ENCODE data around the gene TMIGD2.
"Not testable (repeated sequence)": the region's sequence is repeated elsewhere in the genome, so short reads cannot be mapped to it uniquely, and the experiment has no call there.

Gene TMIGD2

DNA sequence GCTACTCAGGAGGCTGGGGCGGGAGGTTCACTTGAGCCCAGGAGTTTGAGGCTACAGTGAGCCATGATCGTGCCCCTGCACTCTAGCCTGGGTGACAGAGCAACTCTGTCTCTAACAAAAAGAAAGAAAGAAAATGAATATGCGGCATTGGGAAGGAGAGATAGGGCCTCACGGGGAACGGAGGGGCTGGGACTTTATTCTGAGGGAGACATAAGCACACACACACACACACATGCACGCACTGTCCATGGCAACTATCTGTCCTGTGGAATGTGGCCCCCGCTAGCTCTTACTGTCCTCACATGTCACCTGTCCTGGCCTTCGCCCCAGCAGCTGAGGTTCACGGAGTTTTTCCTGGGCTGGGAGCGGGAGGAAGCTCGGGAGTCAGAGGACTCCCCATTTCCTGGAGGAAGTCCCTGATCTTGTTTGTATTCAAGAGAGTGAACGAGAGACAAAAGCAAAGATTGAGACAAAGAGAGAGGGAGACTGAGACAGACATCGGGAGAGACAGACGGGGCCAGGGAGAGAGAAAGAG, 35.8 kb upstream of the TMIGD2 start:
- no peaks in the 10 kb centered on the region for H3K27me3 Mint-ChIP-seq
- ATAC-seq (replicated peaks; ENCODE audit: extremely low read depth, poor library complexity, severe bottlenecking): no peak
- H3K4me3 Mint-ChIP-seq: peak overlapping the region; percentile 51
- no peaks in the 10 kb centered on the region for H3K9me3 Mint-ChIP-seq
- peaks cover 6% of the 10 kb centered on the region for H3K36me3 Mint-ChIP-seq (ENCODE audit: insufficient read depth)
- DNase-seq (ENCODE audit: low spot score in 2 of 2): no peak
- peaks cover 19% of the 10 kb centered on the region for H3K4me1 Mint-ChIP-seq
- peak overlapping the region; percentile 36 for H3K27ac Mint-ChIP-seq (ENCODE audit: low read depth)

- Mint-ChIP-seq H3K4me1 (peaks cover 7% of the 10 kb centered on the region), H3K9me3 (no peaks in the 10 kb centered on the region), H3K27me3 (no peaks in the 10 kb centered on the region), H3K36me3 (ENCODE audit: insufficient read depth) (no peaks in the 10 kb centered on the region), H3K4me3 (no peak overlapping the region), H3K27ac (ENCODE audit: low read depth) (no peak overlapping the region)
- DNase-seq (ENCODE audit: low spot score in 2 of 2): no peak
- ATAC-seq (replicated peaks; ENCODE audit: extremely low read depth, poor library complexity, severe bottlenecking): no peak
Measured at GRCh38 chr19:4334929-4335570, 32.9 kb upstream of the TMIGD2 start.

DNA sequence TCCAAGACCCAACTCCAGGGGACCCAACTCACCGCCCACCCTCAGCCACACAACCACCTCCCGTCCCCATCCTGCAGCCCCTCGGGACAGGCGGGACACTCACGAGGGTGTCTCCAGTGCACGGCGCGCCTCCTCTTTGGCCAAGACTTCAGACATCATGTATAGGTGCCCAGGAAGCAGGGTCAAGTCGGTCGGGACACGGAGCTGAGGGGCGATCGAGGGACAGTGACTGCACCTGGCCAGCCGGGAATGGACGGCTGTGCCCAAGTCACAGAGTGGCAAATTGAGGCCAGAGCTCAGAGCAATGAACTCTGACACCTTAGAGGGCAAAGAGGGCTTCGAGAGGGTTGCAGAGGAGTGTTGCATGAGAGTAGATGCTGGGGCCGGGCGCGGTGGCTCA, 27.7 kb upstream of the TMIGD2 start:
- no peaks in the 10 kb centered on the region for H3K27me3 Mint-ChIP-seq
- ATAC-seq (replicated peaks; ENCODE audit: extremely low read depth, poor library complexity, severe bottlenecking): no peak
- no peak for DNase-seq (ENCODE audit: low spot score in 2 of 2)
- peak overlapping the region; percentile 78 for H3K4me3 Mint-ChIP-seq
- no peaks in the 10 kb centered on the region for H3K9me3 Mint-ChIP-seq
- peaks cover 20% of the 10 kb centered on the region for H3K36me3 Mint-ChIP-seq (ENCODE audit: insufficient read depth)
- H3K4me1 Mint-ChIP-seq: peaks cover 27% of the 10 kb centered on the region
- H3K27ac Mint-ChIP-seq (ENCODE audit: low read depth): no peak overlapping the region

DNA sequence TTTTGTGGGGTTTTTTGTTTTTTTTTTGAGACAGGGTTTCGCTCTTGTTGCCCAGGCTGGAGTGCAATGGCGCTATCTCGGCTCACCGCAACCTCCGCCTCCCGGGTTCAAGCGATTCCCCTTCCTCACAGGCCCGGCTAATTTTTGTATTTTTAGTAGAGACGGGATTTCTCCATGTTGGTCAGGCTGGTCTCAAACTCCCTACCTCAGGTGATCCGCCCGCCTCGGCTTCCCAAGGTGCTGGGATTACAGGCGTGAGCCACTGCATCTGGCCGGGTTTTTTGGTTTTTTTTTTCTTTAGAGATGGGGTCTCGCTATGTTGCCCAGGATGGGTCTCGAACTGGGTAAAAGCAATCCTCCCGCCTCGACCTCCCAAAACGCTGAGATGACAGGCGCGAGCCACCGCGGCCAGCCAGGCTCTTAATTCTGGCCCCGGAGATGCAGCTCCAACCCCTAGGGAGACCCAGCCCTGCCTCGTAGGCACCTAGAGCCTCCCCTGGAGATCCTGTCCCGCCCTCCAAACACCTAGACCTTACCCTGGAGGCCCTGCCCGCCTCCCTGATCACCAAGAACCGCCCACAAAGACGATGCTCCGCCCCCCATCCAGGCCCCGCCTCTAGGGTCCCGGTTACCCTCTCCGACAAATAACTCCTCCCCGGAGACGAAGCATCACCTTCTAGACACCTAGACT, 26.9 kb upstream of the TMIGD2 start:
- H3K36me3 Mint-ChIP-seq (ENCODE audit: insufficient read depth): peaks cover 20% of the 10 kb centered on the region
- ATAC-seq (replicated peaks; ENCODE audit: extremely low read depth, poor library complexity, severe bottlenecking); DNase-seq (ENCODE audit: low spot score in 2 of 2); H3K27me3 Mint-ChIP-seq; H3K9me3 Mint-ChIP-seq: not testable (repeated sequence)
- H3K4me1 Mint-ChIP-seq: peaks cover 27% of the 10 kb centered on the region
- peak overlapping the region; percentile 78 for H3K4me3 Mint-ChIP-seq
- H3K27ac Mint-ChIP-seq (ENCODE audit: low read depth): peak overlapping the region; percentile 75

DNA sequence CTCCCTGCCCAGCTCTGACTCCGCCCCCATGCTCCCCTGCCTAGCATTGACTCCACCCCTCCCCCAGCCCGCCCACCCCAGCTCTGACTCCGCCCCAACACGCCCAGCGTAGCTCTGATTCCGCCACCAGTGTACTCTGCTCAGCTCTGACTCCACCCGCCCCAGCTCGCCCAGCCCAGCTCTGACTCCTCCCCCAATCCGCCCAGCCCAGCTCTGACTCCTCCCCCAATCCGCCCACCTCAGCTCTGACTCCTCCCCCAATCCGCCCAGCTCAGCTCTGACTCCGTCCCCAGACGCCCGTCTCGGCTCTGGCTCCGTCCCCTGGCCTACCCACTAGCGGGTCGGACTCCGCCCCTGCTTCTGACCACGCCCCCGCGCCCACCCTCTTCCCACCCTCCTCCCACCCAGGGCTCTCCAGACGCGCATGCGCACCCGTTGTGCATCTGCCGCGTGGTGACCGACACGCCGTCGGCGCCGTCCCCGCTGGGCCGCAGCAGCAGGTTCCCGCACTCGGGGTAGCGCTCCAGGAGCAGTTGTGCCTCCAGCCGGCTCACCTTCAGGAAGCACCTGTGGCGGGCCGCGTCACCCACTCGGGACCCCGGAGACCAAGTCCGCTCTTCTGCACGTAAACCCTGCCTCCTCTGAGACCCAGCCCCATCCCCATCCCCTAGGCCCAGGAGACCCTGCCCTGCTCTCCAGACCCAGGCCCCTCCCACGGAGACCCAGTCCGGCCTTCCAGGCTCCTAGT, 26.2 kb upstream of the TMIGD2 start:
- Mint-ChIP-seq H3K4me1 (peaks cover 27% of the 10 kb centered on the region), H3K9me3 (no peaks in the 10 kb centered on the region), H3K27me3 (no peaks in the 10 kb centered on the region), H3K27ac (ENCODE audit: low read depth) (peak overlapping the region; percentile 75), H3K36me3 (ENCODE audit: insufficient read depth) (peaks cover 20% of the 10 kb centered on the region), H3K4me3 (peak overlapping the region; percentile 78)
- peak; percentile 80 to 88 for DNase-seq (ENCODE audit: low spot score in 2 of 2)
- peak; percentile 94 for ATAC-seq (replicated peaks; ENCODE audit: extremely low read depth, poor library complexity, severe bottlenecking)

GRCh38 chr19:4327877-4328242, 25.7 kb upstream of the TMIGD2 start:
- Mint-ChIP-seq H3K9me3 (no peaks in the 10 kb centered on the region), H3K27ac (ENCODE audit: low read depth) (peak overlapping the region; percentile 75), H3K4me3 (peak overlapping the region; percentile 78), H3K4me1 (peaks cover 27% of the 10 kb centered on the region), H3K27me3 (no peaks in the 10 kb centered on the region), H3K36me3 (ENCODE audit: insufficient read depth) (peaks cover 20% of the 10 kb centered on the region)
- DNase-seq (ENCODE audit: low spot score in 2 of 2): no peak
- ATAC-seq (replicated peaks; ENCODE audit: extremely low read depth, poor library complexity, severe bottlenecking): no peak

- Mint-ChIP-seq H3K9me3 (no peaks in the 10 kb centered on the region), H3K4me1 (peaks cover 27% of the 10 kb centered on the region), H3K36me3 (ENCODE audit: insufficient read depth) (peaks cover 20% of the 10 kb centered on the region), H3K27me3 (no peaks in the 10 kb centered on the region), H3K4me3 (peak overlapping the region; percentile 78), H3K27ac (ENCODE audit: low read depth) (peak overlapping the region; percentile 75)
- no peak for ATAC-seq (replicated peaks; ENCODE audit: extremely low read depth, poor library complexity, severe bottlenecking)
- DNase-seq (ENCODE audit: low spot score in 2 of 2): peak in 1 of 2 donors; percentile 26
Measured at GRCh38 chr19:4327252-4327876, 25.2 kb upstream of the TMIGD2 start.

- DNase-seq (ENCODE audit: low spot score in 2 of 2): no peak
- Mint-ChIP-seq H3K4me3 (peak overlapping the region; percentile 78), H3K9me3 (no peaks in the 10 kb centered on the region), H3K4me1 (peaks cover 27% of the 10 kb centered on the region), H3K27me3 (no peaks in the 10 kb centered on the region), H3K36me3 (ENCODE audit: insufficient read depth) (peaks cover 20% of the 10 kb centered on the region), H3K27ac (ENCODE audit: low read depth) (no peak overlapping the region)
- ATAC-seq (replicated peaks; ENCODE audit: extremely low read depth, poor library complexity, severe bottlenecking): no peak
Measured at GRCh38 chr19:4326837-4327251, 24.7 kb upstream of the TMIGD2 start.

DNA sequence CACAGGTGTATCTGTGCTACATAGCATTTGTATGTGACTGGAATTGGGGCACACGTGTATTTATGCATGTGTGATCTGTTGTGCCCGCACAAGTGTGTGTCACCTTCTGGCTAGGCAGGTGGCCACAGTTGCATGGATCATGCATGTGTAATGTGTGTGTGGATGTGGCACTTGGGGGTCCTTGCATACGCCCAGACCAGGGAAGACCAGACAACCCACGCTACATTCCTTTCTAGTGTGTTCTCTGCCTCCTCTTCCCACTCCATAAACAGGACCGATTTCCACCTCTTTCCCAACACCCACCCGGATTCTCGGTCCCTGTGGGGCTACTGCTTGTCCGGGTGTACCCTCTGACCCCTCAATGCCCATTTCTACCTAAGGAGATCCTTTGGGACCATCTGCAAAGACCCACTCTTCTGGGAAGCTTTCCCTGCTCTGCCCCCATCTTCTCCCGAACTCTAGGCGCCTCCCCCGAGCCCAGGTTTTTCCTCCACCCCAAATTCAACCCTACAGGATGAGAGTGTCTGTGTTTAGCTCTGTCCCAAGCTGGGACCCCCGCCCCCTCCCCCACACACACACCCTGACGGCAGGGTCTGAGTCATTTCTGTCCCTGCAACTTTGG, 24.1 kb upstream of the TMIGD2 start:
- H3K27me3 Mint-ChIP-seq: no peaks in the 10 kb centered on the region
- ATAC-seq (replicated peaks; ENCODE audit: extremely low read depth, poor library complexity, severe bottlenecking): no peak
- peaks cover 27% of the 10 kb centered on the region for H3K4me1 Mint-ChIP-seq
- H3K36me3 Mint-ChIP-seq (ENCODE audit: insufficient read depth): peaks cover 20% of the 10 kb centered on the region
- H3K27ac Mint-ChIP-seq (ENCODE audit: low read depth): no peak overlapping the region
- no peaks in the 10 kb centered on the region for H3K9me3 Mint-ChIP-seq
- peak overlapping the region; percentile 78 for H3K4me3 Mint-ChIP-seq
- DNase-seq (ENCODE audit: low spot score in 2 of 2): no peak

GRCh38 chr19:4324228-4324627, 22.0 kb upstream of the TMIGD2 start:
- no peak for ATAC-seq (replicated peaks; ENCODE audit: extremely low read depth, poor library complexity, severe bottlenecking)
- H3K27ac Mint-ChIP-seq (ENCODE audit: low read depth): no peak overlapping the region
- no peak overlapping the region for H3K4me3 Mint-ChIP-seq

GRCh38 chr19:4323692-4324091, 21.5 kb upstream of the TMIGD2 start:
- ATAC-seq (replicated peaks; ENCODE audit: extremely low read depth, poor library complexity, severe bottlenecking) (no peak), DNase-seq (ENCODE audit: low spot score in 2 of 2) (no peak)
- peaks cover 11% of the 10 kb centered on the region for H3K36me3 Mint-ChIP-seq (ENCODE audit: insufficient read depth)
- H3K9me3 Mint-ChIP-seq: peaks cover 9% of the 10 kb centered on the region
- H3K27me3 Mint-ChIP-seq: no peaks in the 10 kb centered on the region
- no peak overlapping the region for H3K27ac Mint-ChIP-seq (ENCODE audit: low read depth)
- peaks cover 26% of the 10 kb centered on the region for H3K4me1 Mint-ChIP-seq
- H3K4me3 Mint-ChIP-seq: no peak overlapping the region

More at GRCh38 chr19:4324228-4324627, 22.0 kb upstream of the TMIGD2 start:
- H3K27me3 Mint-ChIP-seq: no peaks in the 10 kb centered on the region
- no peak for DNase-seq (ENCODE audit: low spot score in 2 of 2)
- H3K4me1 Mint-ChIP-seq: peaks cover 27% of the 10 kb centered on the region
- H3K36me3 Mint-ChIP-seq (ENCODE audit: insufficient read depth): peaks cover 15% of the 10 kb centered on the region
- H3K9me3 Mint-ChIP-seq: peaks cover 9% of the 10 kb centered on the region

Measured in central memory CD8-positive, alpha-beta T cell (primary cell).